ENCODE results near the gene KIDINS220.

- TF ChIP-seq REST (IDR thresholded peaks at IDR 0.05) (no peak), POLR2AphosphoS2 (conservative IDR thresholded peaks at IDR 0.05; ENCODE audit: low read length) (no peak), CTCF (IDR thresholded peaks at IDR 0.05) (no peak), JUN (IDR thresholded peaks at IDR 0.05) (no peak), ATOH8 (CRISPR knock-in tag; IDR thresholded peaks at IDR 0.05; ENCODE audit: low read depth) (no peak), FOSB (CRISPR knock-in tag; IDR thresholded peaks at IDR 0.05) (no peak), RAD21 (conservative IDR thresholded peaks at IDR 0.05 in 1 of 2, IDR thresholded peaks at IDR 0.05 in 1 of 2) (no peak), NR3C1 (IDR thresholded peaks at IDR 0.05) (no peak), KDM1A (IDR thresholded peaks at IDR 0.05; ENCODE audit: low read depth) (no peak), POLR2A (IDR thresholded peaks at IDR 0.05; ENCODE audit: low read length) (no peak), BHLHE40 (IDR thresholded peaks at IDR 0.05; ENCODE audit: low read depth, low read length) (no peak), CHD2 (IDR thresholded peaks at IDR 0.05; ENCODE audit: low read length, partially characterized antibody) (no peak)
Observed at GRCh38 chr2:8884812-8885211, 47.4 kb upstream of the KIDINS220 start.
